Fibroblast of the conjunctiva (primary cell): Measurements from ENCODE around the gene TRUB1.

Experiments used
- DNase-seq: peaks from one replicate; pipeline ENCODE4 v3.0.0-alpha.2; 2010; ENCODE audit warnings: low read depth

Gene TRUB1

GRCh38 chr10:114982989-114983388 lies 45.0 kb downstream of the TRUB1 start:
- no peak for DNase-seq

DNA sequence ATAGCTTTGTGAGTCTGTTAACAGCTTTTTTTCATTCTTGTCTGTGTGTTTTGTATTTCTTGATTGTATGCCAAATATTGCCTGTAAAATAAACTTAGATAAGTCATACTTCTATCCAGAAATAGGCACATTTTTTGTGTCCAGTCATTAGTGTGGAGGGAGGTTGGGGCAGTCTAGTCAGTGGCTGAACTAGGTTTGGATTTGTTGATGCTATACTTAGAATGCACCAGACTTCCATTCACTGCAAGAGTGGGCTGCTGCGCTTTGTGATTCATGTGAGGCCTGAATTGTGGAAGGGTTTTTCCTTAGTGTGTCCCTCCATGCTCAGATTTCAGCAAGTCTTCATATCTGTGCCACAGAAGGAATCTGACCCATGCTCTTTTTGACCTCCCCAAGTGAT lies 50.0 kb downstream of the TRUB1 start:
- no peak for DNase-seq

- no peak for DNase-seq
Observed at GRCh38 chr10:114990586-114990985, 52.6 kb downstream of the TRUB1 start.

GRCh38 chr10:114990991-114991390 lies 53.0 kb downstream of the TRUB1 start:
- DNase-seq: no peak

GRCh38 chr10:114992189-114992775 lies 54.3 kb downstream of the TRUB1 start:
- no peak for DNase-seq

DNA sequence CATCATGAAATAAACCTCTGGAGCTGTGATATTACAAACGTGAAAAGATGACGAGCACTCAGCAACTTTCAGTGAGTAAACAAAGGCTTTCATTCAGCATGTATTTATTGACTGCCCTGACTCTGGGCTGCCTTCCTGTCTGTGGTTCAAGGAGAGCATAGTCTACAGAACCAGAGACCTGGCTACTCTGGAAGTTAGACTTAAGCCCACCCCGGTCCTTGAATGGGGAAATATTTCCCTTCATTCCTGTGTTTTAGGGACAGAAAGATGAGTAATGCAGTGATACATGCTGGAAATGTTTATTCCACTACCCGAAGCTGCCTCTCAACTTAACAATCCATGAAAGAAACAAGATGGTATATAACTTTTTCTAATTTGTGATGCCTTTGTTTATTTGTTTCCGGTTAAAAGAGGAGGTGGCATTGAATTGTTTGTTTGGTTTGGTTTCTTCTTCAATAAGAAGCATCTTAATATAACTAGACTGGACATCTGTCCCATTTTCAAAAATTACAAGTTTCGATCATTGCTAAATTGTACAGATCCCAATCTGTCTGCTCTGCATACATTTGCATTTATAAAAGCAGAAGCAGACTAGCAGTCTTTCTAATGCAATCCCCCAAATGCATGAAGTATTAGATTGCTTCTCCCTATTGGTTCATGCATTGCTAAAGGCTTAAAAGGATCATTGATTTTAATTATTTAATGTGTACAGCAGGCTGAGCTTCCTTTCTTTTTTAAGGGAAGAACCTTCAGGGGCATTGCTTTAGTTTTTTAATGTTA lies 57.7 kb downstream of the TRUB1 start:
- DNase-seq: no peak

GRCh38 chr10:114996542-114996941 lies 58.5 kb downstream of the TRUB1 start:
- no peak for DNase-seq

- no peak for DNase-seq
Observed at GRCh38 chr10:114998993-114999392, 61.0 kb downstream of the TRUB1 start.

DNA sequence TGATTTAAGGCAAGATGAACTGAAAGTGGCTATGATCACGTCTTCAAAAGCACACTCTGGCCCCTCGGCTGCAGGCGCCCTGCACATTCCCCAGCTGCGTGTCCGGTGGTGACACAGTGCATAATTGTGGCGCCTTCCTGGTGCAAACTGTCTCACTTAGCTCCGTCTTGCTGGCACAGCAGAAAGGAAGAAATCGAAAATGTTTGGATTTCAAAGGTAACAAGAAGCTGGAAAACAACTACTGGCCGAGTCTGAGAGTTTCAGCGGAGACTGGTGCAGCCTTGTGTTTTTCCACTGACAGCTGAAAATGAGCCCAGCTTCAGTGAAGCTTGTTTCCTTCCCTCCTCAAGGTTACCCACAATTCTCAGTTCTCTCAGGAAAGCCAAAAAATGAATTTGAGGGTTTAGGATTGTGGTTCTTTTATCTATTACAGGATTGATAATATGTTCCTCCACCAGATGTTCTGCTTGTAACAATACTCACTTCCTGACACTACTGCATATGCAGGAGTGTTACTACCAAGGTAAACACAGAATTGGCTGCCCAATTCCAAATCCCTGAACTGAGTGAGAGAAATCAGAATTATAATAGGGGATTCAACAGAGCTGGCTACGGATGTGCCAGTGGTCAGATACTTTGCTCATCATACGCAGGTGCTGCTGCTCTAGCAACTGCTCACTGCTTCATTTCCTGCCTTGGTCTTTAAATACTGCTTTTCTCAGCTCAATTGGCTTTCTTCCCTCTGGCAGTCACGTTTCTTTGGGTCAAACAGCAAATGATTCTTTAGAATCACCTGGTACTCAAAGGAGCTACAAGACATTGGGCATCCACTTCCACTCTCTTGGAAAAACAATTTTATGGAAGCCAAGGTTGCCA lies 63.7 kb downstream of the TRUB1 start:
- DNase-seq: no peak

GRCh38 chr10:115003396-115003795 lies 65.4 kb downstream of the TRUB1 start:
- DNase-seq: no peak

DNA sequence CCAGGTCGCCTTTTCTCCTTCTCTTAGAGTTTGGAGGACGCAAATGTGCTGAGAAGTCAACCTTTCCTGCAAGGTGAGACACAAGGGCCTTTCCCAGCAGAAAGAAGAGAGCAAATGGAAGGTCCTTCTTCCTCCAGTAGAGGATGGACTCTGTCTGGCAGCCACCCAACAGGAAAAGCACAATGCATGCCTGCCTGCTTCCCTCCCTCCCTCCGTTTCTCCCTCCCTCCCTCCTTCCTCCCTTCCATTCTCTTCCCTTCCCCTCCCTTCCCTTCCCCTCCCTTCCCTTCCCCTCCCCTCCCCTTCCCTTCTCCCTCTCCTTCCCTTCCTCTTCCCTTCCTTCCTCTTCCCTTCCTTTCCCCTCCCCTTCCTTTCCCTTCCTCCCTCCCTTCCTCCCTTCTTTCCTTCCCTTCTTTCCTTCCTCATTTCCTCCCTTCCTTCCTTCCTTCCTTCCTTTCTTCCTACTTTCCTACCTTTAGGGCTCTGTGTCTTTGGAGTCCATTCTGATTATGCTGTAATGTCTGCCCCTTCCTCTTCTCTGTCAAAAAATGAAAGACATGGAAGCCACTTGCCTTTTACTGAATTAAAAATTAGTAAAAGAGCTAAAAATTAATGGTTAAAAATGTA lies 66.4 kb downstream of the TRUB1 start:
- DNase-seq: no peak

DNA sequence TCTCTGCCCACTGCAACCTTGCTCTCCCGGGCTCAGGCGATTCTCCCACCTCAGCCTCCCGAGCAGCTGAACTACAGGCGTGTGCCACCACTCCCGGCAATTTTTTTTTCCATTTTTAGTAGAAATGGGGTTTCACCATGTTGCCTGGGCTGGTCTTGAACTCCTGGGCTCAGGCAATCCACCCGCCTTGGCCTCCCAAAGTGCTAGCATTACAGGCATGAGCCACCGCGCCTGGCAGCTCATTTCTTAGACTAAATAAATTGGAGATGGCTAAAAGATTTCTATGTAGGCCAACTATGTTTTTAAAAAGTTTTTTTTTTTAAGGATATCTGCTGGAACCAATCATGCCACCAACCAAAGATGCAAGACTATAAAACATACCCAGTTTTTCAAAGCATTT lies 67.8 kb downstream of the TRUB1 start:
- no peak for DNase-seq

- DNase-seq: no peak
Observed at GRCh38 chr10:115018185-115018931, 80.4 kb downstream of the TRUB1 start.

GRCh38 chr10:115020449-115020848 lies 82.5 kb downstream of the TRUB1 start:
- DNase-seq: no peak

GRCh38 chr10:115022733-115023132 lies 84.7 kb downstream of the TRUB1 start:
- DNase-seq: no peak

- no peak for DNase-seq
Observed at GRCh38 chr10:115023715-115024114, 85.7 kb downstream of the TRUB1 start.

DNA sequence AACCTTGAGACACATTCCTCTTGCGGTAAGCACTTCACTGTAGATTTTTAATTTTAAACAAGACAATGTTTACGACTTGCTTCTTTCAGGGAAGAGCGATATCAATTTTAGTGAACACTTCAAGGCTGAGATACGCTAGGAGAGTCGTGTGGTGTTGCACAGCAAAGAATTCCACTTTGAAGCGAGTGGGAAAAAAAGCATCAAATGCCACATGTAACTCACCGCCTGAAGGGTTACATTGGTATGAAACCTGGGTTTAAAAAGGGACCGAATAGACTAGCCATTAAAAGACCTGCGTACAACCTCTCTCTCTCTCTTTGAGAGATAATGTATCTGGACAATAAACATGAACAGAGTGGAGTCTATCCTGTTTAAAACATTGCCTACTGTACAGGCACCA lies 86.4 kb downstream of the TRUB1 start:
- DNase-seq: no peak

- no peak for DNase-seq
Observed at GRCh38 chr10:115026056-115026745, 88.2 kb downstream of the TRUB1 start.

DNA sequence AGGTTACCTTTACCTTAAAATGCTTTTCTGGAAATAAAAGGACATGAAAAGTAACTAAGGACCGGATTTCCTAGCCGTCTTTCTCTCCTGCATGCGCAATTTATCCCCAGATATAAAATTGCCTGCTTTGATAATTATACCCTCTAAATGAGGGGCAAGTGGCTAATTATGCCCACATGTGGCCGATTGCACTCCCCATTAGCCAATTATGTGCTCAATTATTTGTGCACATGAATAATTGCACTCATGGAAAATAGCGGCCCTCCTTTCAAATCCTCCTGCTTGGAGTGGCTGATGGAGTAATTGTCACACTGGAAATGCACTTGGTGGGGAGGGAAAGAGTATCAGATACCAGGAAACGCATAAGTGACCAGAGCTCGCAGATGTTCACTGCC lies 88.7 kb downstream of the TRUB1 start:
- DNase-seq: no peak
